ENCODE measurements around the gene SLC34A1. TPM values are rescaled to one million over a fixed set of nuclear protein-coding genes. Genes with fewer than 3 reads are reported as not detected.
"Not testable (repeated sequence)": the region's sequence is repeated elsewhere in the genome, so short reads cannot be mapped to it uniquely, and the experiment has no call there.

The SLC34A1 gene
- total RNA-seq, 1 experiment from 2014 or later, result not detected

DNA sequence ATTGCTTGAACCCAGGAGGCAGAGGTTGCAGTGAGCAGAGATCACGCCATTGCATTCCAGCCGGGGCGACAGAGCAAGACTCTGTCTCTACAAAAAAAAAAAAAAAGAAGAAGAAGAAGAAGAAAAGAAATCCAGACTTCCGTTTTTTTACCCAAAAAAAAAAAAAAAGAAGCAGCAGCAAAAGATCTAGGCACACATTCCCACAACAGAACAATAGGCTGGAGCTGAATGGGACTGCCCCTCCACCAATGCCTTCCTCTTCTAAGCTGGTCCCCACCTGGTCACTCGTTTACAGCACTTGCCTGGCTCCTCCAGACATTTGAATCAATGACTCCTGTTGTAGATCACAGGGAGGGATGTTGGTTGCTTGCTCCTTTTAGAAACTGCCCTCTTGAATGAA is 31.1 kb upstream of the SLC34A1 start:
- no peak for DNase-seq (ENCODE audit: low spot score)
- in situ Hi-C loops (cut with HindIII; ENCODE audit: low sequenced_read_pairs), result no loop called here

GRCh38 chr5:177354256-177354655 is 30.0 kb upstream of the SLC34A1 start:
- no peak for DNase-seq (ENCODE audit: low spot score)
- in situ Hi-C loops (cut with HindIII; ENCODE audit: low sequenced_read_pairs), result no loop called here

GRCh38 chr5:177354711-177355110 is 29.5 kb upstream of the SLC34A1 start:
- no peak for DNase-seq (ENCODE audit: low spot score)
- in situ Hi-C loops (cut with HindIII; ENCODE audit: low sequenced_read_pairs), result no loop called here

DNA sequence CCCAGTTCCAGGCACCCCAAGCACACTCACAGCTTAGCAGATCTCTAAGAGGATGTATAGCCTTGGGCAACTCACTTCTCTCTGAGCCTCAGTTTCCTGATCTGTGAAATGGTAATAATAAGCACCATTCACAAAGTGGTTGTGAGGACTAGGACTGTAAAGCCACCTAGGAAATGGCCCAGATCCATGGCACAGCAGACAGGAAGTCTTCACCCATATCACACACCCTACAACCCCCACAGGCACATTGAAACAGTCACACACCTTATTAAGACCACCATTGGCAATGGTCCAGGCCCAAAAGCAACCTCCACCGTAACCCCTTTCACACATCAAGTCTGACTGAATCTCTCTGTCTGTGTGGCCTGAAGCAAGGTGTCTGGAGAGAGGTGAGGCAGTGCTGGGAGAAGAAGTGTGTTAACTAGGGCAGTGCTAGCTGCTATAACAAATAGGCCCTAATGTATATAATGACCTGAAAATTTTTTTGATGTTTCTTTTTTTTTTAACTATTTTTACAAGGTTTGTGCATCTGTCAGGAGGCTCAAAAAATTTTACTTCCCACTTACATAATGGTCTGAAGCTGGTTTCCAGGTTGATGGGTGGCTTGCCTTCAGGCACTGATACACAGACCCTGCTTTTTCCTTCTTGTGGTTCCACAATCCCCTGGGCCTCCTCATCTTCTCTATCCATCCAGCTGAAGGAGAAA is 28.9 kb upstream of the SLC34A1 start:
- DNase-seq (ENCODE audit: low spot score), result no peak

GRCh38 chr5:177355868-177356168 is 28.4 kb upstream of the SLC34A1 start:
- in situ Hi-C loops (cut with HindIII; ENCODE audit: low sequenced_read_pairs), result no loop called here
- no peak for DNase-seq (ENCODE audit: low spot score)

More for the DNA sequence above, 28.9 kb upstream of the SLC34A1 start:
- in situ Hi-C loops (cut with HindIII; ENCODE audit: low sequenced_read_pairs), result no loop called here

- in situ Hi-C loops (cut with HindIII; ENCODE audit: low sequenced_read_pairs), result no loop called here
- no peak for DNase-seq (ENCODE audit: low spot score)
Observed at GRCh38 chr5:177356746-177357145, 27.5 kb upstream of the SLC34A1 start.

DNA sequence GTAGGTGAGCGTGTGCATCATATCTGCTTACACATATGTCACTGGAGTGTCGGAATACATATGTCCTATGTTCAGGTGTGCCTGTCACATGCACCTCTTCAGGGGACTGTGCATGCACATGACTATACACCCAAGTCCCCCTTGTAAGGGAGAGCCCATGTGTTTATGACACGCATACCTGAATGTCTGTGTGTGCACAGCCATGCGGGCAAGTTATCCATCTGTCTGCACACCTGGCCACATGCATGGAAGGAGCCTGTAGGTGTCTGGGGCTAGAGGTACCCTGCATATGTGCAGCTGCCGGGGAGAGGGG is 27.1 kb upstream of the SLC34A1 start:
- in situ Hi-C loops (cut with HindIII; ENCODE audit: low sequenced_read_pairs), result no loop called here

DNA sequence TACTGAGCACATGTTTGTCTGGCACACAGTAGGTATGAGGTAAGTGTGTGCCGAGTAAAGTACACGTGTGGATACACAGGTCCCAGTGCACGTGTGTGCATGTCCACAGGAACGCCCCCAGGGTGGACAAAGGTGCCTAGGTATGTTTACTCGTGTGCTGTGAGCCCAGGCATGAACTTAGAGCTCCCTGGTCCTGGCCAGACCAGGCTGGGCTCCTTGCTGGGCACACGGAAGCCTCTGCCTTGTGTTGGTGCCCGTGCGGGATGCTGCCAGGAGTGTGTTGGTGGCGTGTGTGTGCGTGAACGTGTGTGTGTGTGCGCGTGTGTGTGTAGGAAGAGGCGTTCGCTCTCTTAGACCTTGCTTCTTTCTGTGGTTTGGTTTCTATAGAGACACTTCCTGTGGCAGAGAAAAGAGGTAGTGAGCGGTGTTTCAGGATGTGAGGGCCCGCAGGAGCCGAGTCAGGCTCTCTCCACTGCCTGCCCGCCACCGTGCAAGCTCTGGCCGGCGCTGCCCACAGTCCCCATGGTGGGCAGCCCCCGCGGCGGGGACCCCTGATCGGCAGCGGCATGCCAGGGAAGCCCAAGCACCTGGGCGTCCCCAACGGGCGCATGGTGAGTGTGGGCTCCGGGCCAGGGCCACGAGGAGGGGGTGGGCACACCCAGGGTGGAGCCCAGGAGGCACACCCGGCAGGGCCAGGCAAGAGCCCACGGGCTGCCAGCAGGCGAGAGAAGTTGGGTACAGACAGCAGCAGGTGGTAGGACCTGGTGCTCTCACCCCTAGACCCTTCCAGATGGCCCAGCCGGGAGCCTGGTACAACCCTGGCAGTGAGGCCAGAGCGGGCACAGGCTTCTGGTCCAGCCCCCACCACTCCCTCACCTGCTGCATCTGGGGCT is 26.5 kb upstream of the SLC34A1 start, which contains the start of gene RGS14:
Gene RGS14 (plus strand): TSS at position 466 of the 893 bp plus-strand sequence. CDS start 101 bp downstream, at position 567.
- DNase-seq (ENCODE audit: low spot score), result no peak
- in situ Hi-C loops (cut with HindIII; ENCODE audit: low sequenced_read_pairs), result no loop called here

More for the DNA sequence above, 27.1 kb upstream of the SLC34A1 start:
- no peak for DNase-seq (ENCODE audit: low spot score)

GRCh38 chr5:177358370-177358819 is 25.8 kb upstream of the SLC34A1 start:
- in situ Hi-C loops (cut with HindIII; ENCODE audit: low sequenced_read_pairs), result no loop called here
- no peak for DNase-seq (ENCODE audit: low spot score)

DNA sequence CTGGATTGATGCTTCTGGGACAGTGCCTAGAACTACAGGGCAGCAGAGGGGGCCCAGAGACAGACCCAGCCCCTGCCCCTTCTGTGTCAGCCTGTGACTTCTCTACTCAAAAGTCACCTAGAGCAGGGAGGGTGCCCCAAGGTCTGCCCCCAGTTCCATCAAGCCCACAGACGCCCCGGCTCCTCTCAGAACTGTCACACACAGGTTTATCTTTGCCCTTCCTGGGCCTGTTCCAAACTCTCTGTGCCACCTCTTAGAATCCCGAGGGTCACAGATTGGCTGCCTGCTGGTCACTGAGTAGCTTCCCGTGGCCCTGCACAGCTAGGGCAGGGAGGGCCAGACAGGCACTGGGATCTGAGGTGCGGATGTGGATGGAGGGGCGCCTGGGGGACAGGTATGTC is 24.8 kb upstream of the SLC34A1 start:
- DNase-seq (ENCODE audit: low spot score), result no peak
- in situ Hi-C loops (cut with HindIII; ENCODE audit: low sequenced_read_pairs), result no loop called here

DNA sequence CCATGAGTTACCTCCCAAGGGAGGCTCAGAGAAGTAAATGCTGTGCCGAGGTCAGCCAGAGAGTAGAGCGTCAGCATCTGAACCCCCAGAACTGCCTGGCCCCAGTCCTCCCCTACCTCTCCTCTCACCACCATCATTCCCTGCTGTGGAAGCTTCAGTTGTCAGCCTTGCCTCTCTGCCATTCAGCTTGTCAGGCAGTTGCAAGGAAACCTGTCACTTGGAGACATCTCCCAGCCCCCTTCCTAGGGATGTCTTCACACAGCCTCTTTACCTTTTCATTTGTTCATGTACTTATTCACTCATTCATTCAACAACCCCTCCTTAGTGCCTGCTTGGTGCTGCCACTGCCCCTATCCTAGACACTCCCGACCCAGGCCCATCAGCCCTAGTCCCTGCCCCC is 24.4 kb upstream of the SLC34A1 start:
- in situ Hi-C loops (cut with HindIII; ENCODE audit: low sequenced_read_pairs), result no loop called here
- no peak for DNase-seq (ENCODE audit: low spot score)

- DNase-seq (ENCODE audit: low spot score); in situ Hi-C loops (cut with HindIII; ENCODE audit: low sequenced_read_pairs): not testable (repeated sequence)
Observed at GRCh38 chr5:177360740-177361139, 23.5 kb upstream of the SLC34A1 start.

- in situ Hi-C loops (cut with HindIII; ENCODE audit: low sequenced_read_pairs), result no loop called here
- DNase-seq (ENCODE audit: low spot score), result no peak
Observed at GRCh38 chr5:177361418-177362291, 22.6 kb upstream of the SLC34A1 start.

DNA sequence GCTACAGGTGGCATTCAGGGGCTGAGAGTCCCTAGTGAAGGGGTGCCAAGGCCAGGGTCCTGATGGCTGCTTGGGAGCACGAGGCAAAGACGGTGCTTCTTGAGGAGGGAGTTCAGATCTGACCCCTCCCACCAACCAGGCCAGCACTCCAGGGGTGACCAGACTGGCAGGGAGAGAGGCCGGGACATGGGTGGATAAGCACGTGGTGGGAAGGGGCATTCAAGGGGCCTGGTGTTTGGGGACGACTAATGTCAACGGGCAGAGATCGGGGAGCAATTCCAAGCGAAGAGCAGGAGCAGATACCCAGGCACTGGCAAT is 22.0 kb upstream of the SLC34A1 start:
- in situ Hi-C loops (cut with HindIII; ENCODE audit: low sequenced_read_pairs), result no loop called here

DNA sequence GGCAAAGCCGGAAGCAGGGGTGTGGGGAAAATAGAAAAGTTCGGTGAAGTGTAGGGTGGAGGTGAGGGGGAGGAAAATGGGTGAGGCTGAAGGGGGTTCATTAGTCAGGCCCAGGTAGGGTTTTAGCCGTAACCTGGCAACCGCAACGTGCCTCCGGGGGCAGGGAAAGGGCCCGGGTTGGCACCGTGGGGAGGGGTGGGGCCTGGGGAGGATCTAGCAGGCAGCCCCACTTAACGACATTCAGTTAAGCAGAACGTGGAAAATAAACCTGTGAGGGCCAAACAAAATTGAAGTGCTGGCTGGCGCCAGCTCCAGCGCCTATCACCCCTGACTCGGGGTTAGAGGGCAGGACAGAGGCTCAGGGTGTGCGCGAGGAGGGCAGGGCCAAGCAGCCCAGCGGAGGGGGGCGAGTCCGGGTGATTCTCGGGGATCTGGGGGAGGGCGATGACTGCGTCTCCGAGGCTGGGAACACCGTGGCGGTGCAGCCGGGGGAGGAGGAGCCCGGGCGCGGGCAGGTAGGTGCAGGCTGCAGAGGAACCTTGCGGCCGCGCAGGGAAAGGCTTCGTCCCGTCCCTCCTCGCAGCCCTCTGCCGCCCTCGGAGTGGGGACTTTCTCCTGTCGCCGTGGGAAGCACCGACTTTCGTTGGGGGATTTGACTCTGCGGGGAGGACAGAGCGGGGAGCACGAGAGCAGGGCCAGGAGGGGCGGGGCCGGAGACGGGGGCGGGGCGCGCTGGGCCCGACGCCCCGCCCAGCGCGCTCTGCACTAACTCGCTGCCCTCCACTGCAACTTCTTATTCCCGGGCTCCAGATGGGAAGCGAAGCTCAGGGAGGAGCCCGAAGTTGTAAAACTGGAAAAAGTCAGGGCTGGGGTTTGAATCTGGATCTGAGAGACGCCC is 21.4 kb upstream of the SLC34A1 start:
- in situ Hi-C loops (cut with HindIII; ENCODE audit: low sequenced_read_pairs), result no loop called here
- DNase-seq (ENCODE audit: low spot score), result peak; percentile 35

More for the DNA sequence above, 22.0 kb upstream of the SLC34A1 start:
- DNase-seq (ENCODE audit: low spot score), result no peak

DNA sequence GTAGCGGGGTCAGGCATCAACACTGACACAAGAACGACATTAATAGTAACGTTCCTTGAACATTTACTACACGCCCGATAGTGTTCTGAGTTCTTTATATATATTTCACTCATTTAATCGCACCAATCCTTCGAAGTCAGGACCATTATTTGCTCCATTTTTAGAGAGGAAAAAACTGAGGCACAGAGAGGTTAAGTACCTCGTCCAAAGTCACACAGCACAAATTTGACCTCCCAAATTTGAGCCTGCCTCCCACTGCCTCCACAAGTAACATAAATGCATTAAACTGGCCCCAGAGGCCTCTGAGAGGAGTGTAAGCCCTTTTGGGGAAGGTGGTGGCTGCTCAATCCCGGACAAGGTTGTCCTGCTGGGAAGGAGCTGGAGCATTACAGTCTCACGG is 20.7 kb upstream of the SLC34A1 start:
- DNase-seq (ENCODE audit: low spot score), result no peak
- in situ Hi-C loops (cut with HindIII; ENCODE audit: low sequenced_read_pairs), result no loop called here

GRCh38 chr5:177364159-177364962 is 19.9 kb upstream of the SLC34A1 start:
- DNase-seq (ENCODE audit: low spot score), result no peak
- in situ Hi-C loops (cut with HindIII; ENCODE audit: low sequenced_read_pairs), result no loop called here

All from G401 (cell line).